HL-60 (cell line): ENCODE measurements around the gene SGO2.

ENCODE experiments used
- POLR2AphosphoS5 ChIP-seq: IDR thresholded peaks from 2 replicates; pipeline ENCODE4 v1.6.1; 2012; ENCODE audit warnings: low read depth
- TF ChIP-seq, protein P1 (sequence below): IDR thresholded peaks from one replicate; pipeline ENCODE4 v1.5.1; 2011; ENCODE audit warnings: low read length, control low read depth, inconsistent platforms; ENCODE audit not compliant: insufficient read depth

DNA sequence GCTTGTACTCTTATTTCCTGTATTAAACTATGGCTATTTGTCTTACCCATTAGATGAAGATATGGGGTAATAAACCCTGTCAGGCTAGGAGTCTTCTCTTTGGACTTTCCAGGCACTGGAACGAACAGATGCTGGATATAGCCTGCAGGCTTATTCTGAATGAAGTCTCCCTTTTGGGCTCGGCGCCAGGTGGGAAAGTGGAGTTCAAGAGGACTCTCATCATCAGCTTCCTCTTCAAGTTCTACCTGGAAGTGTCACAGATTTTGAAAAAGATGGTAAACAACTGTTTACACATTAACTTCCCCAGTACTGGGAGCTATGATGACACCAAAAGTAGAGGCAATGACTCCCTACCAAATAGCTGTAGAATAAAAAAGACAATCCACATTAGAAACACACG is 87.7 kb downstream of the SGO2 start:
- TF ChIP-seq, protein P1, sequence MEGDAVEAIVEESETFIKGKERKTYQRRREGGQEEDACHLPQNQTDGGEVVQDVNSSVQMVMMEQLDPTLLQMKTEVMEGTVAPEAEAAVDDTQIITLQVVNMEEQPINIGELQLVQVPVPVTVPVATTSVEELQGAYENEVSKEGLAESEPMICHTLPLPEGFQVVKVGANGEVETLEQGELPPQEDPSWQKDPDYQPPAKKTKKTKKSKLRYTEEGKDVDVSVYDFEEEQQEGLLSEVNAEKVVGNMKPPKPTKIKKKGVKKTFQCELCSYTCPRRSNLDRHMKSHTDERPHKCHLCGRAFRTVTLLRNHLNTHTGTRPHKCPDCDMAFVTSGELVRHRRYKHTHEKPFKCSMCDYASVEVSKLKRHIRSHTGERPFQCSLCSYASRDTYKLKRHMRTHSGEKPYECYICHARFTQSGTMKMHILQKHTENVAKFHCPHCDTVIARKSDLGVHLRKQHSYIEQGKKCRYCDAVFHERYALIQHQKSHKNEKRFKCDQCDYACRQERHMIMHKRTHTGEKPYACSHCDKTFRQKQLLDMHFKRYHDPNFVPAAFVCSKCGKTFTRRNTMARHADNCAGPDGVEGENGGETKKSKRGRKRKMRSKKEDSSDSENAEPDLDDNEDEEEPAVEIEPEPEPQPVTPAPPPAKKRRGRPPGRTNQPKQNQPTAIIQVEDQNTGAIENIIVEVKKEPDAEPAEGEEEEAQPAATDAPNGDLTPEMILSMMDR, result no peak
- TF ChIP-seq POLR2AphosphoS5, result no peak
